8988T (cell line): ENCODE results near the gene SOD1.
"Not testable (repeated sequence)": the region's sequence is repeated elsewhere in the genome, so short reads cannot be mapped to it uniquely, and the experiment has no call there.

Experiments used
- DNase-seq: peaks from one replicate; pipeline ENCODE4 v3.0.0; 2011

SOD1 gene

DNA sequence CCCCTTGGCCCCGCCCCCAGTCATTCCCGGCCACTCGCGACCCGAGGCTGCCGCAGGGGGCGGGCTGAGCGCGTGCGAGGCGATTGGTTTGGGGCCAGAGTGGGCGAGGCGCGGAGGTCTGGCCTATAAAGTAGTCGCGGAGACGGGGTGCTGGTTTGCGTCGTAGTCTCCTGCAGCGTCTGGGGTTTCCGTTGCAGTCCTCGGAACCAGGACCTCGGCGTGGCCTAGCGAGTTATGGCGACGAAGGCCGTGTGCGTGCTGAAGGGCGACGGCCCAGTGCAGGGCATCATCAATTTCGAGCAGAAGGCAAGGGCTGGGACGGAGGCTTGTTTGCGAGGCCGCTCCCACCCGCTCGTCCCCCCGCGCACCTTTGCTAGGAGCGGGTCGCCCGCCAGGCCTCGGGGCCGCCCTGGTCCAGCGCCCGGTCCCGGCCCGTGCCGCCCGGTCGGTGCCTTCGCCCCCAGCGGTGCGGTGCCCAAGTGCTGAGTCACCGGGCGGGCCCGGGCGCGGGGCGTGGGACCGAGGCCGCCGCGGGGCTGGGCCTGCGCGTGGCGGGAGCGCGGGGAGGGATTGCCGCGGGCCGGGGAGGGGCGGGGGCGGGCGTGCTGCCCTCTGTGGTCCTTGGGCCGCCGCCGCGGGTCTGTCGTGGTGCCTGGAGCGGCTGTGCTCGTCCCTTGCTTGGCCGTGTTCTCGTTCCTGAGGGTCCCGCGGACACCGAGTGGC is at the start of gene SOD1:
SOD1 (plus strand) TSS at position 158 of the 723 bp plus-strand sequence; CDS start at position 235, 77 bp downstream.
- peak; percentile 92 for DNase-seq

DNA sequence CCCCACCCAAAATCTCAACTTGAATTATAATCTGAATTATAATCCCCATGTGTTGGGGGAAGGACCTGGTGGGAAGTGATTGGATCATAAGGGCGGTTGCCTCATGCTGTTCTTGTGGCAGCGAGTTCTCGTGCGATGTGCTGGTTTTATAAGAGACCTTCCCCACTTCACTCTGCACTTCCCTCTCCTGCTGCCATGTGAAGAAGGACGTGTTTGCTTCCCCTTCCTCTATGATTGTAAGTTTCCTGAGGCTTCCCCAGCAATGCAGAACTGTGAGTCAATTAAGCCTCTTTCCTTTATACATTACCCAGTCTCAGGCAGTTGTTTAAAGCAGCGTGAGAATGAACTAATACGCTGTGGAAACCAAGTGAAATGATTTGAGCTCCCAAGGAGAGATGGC is 48.0 kb upstream of the SOD1 start:
- no peak for DNase-seq

DNA sequence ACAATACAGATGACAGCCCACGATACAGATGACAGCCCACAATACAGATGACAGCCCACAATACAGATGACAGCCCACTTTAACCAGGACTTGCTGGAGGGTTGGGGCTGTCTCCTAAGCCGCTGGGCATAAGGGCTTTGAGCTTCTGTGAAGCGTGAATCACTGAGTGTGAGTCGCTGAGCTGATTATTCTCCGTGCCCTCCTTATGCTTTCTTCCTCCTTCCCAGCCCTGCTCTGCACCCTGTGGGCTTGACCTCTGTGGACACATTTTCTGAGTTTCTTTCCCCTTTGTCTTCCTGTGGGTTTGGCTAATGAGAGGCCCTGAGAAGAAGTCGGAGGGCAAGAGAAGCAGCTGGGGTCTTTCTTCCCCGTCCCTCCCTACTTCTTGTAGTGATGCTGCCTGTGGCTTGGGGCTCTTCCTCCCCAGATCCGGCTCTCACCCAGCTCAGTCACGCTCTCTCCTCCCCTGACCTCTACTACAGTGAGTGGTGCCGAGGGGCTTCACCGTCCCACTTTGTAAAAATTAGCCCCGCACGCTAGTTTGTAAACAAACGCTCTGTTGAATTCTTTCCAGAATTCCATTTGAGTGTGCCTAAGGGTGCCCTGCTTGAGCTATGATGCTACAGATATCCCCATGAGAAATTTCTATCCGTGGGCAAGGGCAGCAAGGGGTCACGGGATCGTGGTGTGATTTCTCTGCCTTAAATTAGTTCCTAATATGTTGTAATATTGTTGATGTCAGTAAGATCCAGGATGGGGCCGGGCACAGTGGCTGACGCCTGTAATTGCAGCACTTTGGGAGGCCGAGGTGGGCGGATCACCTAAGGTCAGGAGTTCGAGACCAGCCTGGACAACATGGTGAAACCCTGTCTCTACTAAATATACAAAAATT is 46.4 kb upstream of the SOD1 start:
- no peak for DNase-seq

DNA sequence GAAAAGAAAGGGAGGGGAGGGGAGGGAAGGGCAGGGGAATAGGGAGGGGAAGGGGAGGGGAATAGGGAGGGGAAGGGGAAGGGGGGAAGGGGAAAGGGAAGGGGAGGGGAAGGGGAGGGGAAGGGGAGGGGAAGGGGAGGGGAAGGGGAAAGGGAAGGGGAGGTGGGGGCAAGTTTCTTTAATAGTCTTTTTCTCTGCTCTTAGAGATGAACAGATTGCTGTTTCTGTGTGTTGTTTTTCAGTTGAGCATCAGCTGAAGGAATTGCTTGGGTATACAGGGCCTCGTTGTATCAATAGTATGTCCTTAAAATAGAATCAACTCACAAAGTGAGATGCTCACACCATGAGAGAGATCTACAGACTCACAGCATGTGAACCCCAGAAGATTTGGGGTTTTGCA is 44.8 kb upstream of the SOD1 start:
- no peak for DNase-seq

DNA sequence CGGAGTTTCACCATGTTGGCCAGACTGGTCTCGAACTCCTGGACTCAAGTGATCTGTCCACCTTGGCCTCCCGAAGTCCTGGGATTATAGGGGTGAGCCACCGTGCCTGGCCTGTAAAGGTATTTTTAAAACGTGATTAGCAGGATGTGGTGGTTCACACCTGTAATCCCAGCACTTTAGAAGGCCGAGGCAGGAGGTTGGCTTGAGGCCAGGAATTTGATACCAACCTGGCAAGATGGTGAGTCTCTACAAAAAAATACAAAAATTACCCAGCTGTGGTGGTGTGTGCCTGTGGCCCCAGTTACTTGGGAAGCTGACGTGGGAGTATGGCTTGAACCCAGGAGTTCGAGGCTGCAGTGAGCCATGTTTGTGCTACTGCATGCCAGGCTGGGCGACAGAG is 43.3 kb upstream of the SOD1 start:
- no peak for DNase-seq

DNA sequence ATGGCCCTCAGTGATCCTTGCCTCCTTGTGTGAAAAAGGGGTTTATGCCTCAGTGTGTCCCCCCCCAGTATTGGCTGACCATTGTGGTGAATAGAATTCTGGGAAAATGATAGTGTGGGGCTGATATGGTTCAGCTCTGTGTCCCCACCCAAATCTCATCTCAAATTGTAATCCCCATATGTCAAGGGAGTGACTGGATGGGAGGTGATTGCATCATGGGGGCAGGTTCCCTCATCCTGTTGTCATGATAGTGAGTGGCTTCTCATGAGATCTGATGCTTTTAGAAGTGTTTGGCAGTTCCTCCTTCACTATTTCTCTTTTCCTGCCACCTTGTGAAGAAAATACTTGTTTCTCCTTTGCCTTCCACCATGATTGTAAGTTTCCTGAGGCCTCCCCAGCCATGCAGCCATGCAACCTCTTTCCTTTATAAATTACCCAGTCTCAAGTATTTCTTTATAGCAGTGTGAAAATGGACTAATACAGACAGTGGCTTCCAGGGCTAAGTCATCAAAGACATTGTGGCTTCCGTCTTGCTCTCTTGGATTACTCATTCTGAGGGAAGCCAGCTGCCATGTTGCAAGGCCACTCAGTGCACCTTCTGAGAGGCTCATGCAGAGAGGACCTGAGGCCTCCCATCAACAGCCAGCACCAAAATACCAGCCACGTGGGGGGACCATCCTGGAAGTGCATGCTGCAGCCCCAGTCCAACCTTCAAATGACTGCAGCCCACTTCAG is 40.6 kb upstream of the SOD1 start:
- no peak for DNase-seq

DNA sequence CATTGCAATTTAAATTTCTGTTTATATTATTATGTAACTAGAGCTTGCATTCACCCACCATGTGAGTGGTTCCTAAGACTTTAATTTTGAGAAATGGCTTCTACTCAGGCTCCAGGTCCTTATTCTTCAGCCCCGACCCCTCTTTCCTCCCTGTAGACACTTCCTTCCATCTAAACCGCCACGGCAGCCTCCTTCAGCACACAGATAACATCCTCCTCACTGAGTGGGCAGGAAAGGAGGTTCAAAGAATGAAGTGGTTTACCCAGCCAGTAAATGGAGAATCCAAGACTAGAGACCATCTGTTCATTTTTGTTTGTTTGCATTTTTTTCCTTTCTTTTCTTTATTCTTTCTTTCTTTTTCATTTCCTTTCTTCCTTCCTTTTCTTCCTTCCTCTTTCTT is 37.1 kb upstream of the SOD1 start:
- no peak for DNase-seq

DNA sequence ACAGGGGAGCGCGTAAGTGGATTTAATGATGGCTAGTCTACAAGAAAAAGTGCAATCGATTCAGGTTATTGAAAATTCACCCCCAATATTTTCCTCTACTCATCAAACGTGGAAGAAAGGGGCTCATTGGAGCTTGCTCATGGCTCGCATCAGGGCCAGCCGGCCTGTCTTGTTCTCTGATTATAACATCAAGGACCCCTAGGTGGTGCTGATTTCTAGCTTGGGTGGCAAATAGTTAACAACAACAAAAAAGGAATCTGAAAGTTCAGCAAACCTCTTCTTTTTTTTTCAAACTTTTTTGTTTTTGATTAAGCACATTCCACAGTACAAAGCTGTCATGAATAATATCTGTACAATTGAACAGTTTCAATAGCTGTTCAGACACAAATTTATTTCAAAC is 35.8 kb upstream of the SOD1 start:
- no peak for DNase-seq

DNA sequence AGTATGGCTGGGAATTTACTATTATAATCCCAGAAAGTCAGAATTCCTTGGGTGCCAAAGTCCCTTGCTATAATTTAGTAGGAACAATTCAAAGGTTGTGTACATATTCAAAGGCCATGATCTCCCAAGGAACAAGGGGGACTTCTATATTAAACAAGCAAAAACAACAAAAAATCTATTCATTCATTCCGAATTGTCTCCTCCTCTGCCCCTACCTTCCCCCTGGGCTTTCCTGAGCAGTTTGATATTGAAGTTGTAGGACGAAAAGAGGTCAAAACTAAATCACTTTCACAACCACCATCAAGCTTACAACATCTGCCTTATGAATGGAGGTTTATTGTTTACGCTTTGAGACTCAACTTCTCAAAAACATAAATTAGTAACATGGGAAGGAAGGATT is 35.3 kb upstream of the SOD1 start:
- no peak for DNase-seq

DNA sequence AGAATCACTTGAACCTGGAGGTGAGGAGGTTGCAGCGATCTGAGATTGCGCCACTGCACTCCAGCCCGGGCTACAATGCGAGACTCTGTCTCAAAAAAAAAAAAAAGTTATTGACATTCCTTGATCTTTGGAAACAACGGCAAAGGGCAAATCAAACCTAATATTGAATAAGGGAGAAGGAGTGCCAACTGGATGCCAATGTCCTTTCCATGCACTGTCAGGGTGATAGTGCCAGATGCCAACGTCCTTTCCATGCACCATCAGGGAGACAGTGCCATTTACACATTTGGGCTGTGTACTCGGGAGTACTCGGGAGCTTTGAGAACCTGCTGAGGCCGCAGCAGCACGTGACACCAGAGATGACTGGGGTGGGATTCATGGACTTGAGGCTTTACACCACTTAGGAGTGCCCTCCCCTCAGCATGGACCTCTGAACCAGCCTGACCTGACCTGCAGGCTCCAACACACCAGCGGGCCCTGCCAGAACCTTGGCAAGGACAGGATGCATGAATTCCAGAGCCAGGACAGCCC is 34.5 kb upstream of the SOD1 start:
- DNase-seq: no peak

DNA sequence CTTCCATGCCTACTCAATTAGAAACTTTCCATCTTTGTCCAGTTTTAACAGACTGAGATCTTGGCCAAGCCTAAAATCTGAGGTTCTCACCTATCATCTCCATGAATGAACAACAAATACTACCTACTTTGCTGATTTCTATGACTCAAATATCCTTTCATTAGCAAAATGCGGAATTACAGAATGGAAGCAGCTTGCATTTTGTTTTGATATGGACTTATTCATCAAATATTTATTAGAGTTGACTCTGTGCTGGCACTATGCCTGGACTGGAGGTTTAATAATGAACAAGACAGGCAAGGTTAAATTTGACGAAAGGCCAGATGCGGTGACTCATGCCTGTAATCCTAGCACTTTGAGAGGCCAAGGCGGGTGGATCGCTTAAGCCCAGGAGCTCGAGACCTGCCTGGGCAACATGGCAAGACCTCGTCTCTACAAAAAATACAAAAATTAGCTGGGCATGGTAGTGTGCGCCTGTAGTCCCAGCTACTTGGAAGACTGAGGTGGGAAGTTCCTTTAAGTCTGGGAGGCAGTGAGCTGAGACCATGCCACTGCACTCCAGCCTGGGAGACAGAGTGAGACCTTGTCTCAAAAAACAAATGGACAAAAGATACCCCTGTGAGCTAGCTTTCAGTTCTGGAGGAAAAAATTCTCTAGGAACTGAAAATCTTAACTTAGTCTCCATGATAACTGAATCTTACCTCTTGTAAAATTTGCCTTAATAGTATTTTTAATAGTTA is 29.4 kb upstream of the SOD1 start:
- DNase-seq: no peak

DNA sequence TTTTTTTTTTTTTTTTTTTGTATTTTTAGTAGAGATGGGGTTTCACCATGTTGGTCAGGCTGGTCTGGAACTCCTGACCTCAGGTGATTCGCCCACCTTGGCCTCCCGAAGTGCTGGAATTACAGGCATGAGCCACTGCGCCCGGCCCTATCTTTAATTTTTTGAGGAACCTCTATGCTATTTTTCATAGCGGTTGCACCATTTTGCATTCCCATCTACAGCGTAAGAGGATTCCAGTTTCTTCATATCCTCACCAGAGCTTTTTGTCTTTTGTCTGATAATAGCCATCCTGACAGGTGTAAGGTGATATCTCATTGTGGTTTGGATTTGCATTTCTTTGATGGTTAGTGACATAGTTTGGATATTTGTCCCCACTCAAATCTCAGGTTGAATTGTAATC is 27.6 kb upstream of the SOD1 start:
- not testable (repeated sequence) for DNase-seq

DNA sequence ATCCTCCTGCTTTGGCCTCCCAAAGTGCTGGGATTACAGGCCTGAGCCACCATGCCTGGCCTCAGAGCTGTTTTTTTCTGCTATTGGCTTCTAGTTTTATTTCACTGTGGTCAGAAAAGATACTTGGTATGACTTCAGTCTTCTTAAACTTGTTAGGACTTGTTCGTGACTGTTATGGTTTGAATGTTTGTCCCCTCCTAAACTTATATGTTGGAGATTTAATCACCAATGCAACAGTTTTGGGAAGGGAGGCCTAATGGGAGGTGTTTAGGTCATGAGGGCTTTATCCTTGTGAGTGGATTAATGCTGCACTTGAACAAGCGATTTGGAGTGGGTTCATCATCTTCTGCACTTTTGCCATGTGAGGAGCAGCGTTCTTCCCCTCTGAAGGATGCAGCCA is 24.5 kb upstream of the SOD1 start:
- no peak for DNase-seq

DNA sequence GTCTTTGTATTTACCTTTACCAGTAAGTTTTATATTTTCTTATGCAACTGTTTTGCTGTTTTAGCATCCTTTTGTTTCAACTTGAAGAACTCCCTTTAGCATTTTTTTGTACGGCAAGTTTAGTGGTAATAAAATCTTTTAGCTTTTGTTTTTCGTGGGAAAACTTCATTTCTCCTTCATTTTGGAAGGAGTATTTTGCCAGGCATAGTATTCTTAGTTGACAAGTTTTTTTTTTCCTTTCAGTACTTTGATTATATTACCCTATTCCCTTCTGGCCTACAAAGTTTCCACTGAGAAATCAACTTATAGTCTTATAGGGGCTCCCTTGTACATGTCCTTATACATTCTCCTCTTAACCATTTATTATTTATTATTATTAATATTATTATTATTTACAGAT is 22.6 kb upstream of the SOD1 start:
- no peak for DNase-seq

DNA sequence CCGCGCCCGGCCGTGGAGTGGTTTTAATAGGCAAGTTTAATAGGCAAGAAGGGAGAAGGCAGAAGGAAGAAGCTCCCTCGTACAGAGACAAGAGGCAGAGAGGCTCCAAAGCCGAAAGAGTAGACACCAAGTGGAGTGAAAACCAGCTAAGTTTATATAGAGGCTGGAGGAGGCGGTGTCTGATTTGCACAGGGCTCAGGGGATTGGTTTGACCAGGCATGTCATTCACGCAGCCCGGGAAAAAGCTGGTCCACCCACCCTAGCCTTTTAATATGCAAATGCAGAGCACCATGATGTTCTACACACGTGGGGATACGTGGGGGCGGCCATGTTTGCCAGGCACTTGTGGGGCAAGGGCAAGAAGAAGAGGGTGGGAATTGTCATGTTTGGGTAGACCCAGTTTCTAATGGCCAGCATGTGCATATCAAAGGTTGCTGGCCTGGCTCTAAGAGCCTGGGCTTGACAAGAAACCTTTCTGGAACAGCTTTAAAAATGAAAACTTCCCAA is 18.0 kb upstream of the SOD1 start:
- no peak for DNase-seq

DNA sequence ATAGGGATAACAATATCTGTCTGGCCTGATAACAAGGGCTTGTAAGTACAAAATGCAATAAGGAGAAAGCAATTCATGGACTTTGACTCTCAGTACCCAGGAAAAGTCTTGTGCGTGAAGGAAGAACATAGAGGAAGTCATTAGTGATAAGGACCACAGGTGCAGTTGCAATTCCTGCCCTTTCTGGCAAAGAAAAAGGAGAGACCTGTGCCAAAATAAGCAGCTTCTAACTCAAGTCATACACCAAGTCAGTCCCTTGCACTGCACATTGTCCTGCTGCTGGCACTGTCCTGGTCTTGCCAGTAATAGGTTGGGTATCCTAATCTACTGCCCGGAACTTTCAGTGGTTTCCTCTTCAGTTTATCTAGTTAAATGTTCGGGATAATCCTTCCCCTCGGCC is 14.8 kb upstream of the SOD1 start:
- DNase-seq: no peak

DNA sequence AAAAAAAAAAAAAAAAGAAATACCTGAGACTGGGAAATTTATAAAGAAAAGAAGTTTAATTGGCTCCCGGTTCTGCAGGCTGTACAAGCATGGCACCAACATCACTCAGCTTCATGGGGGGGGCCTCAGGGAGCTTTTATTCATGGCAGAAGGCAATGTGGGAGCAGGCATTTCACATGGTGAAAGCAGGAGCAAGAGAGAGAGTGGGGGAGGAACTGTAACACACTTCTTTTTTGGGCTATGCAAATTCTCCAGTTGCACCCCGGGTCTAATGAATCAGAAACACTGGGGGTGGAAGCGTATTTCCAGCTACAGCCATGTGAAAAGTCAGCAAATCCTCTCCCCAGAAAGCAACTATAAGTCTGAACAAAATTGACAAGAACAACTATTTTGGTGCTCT is 11.8 kb upstream of the SOD1 start:
- DNase-seq: no peak

DNA sequence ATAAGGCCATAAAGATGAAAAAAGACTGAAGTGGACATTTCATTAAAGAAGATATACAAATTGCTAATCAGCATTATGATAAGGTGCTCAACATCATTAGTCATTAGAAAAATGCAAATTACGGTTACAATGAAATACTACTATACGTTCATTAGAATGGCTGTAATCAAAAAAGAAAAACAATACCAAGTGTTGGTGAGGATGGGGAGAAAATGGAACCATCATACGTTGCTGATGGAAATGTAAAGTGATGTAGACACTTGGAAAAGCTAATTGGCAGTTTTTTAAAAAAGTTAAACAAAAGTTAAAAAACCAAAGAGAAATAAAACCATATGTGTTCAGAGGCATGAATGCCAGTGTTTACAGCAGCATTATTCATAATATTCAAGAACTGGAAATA is 8.6 kb upstream of the SOD1 start:
- no peak for DNase-seq

DNA sequence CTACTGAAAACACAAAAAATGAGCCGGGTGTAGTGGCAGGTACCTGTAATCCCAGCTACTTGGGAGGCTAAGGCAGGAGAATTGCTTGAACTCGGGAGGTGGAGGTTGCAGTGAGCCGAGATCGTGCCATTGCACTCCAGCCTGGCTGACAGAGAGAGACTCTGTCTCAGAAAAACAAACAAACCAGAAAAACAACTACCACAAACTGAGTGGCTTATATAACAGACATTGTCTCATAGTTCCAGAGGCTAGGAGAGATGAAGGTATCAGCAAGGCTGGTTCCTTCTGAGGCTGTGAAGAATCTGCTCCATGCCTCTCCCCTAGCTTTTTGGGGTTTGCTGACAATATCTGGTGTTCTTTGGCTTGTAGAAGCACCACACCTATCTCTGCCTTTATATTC is 8.0 kb upstream of the SOD1 start:
- DNase-seq: not testable (repeated sequence)

DNA sequence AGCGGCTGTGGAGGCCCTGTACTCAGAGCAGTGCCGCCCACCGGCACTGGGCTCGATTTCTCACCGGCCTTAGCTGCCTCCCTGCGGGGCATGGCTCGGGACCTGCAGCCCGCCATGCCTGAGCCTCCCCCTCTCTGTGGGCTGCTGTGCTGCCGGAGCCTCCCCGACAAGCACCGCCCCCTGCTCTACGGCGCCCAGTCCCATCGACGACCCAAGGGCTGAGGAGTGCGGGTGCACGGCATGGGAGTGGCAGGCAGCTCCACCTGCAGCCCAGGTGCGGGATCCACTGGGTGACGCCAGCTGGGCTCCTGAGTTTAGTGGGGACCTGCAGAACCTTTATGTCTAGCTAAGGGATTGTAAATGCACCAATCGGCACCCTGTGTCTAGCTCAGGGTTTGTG is 5.2 kb upstream of the SOD1 start:
- no peak for DNase-seq

DNA sequence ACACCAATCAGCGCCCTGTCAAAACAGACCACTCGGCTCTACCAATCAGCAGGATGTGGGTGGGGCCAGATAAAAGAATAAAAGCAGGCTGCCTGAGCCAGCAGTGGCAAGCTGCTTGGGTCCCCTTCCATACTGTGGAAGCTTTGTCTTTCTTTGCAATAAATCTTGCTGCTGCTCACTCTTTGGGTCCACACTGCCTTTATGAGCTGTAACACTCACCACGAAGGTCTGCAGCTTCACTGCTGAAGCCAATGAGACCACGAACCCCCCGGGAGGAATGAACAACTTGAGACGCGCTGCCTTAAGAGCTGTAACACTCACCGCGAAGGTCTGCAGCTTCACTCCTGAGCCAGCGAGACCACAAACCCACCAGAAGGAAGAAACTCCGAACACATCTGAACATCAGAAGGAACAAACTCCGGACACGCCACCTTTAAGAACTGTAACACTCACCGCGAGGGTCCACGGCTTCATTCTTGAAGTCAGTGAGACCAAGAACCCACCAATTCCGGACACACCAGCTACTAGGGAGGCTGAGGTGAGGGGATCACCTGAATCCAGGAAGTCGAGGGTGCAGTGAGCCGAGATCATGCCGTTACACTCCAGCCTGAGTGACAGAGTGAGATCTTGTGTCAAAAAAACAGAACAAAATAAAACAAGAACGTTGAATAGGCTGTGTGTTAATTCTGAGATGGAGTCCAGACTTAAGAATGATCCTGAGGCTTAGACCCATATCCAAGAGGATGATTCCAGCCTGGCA is 4.5 kb upstream of the SOD1 start:
- DNase-seq: not testable (repeated sequence)
